ENCODE data around the gene ZBTB22.

The ZBTB22 gene

GRCh38 chr6:33315793-33316602 is 1.5 kb downstream of the ZBTB22 start:
- no peak for DNase-seq (ENCODE audit: low spot score)
- in situ Hi-C loops (cut with MboI; ENCODE audit: low pct_unique_long_range_greater_than_20kb, low sequenced_read_pairs, unreplicated experiment): no loop called here
- no peak for TF ChIP-seq CTCF (IDR thresholded peaks at IDR 0.05; ENCODE audit: extremely low read depth, insufficient read depth, missing control alignments)

DNA sequence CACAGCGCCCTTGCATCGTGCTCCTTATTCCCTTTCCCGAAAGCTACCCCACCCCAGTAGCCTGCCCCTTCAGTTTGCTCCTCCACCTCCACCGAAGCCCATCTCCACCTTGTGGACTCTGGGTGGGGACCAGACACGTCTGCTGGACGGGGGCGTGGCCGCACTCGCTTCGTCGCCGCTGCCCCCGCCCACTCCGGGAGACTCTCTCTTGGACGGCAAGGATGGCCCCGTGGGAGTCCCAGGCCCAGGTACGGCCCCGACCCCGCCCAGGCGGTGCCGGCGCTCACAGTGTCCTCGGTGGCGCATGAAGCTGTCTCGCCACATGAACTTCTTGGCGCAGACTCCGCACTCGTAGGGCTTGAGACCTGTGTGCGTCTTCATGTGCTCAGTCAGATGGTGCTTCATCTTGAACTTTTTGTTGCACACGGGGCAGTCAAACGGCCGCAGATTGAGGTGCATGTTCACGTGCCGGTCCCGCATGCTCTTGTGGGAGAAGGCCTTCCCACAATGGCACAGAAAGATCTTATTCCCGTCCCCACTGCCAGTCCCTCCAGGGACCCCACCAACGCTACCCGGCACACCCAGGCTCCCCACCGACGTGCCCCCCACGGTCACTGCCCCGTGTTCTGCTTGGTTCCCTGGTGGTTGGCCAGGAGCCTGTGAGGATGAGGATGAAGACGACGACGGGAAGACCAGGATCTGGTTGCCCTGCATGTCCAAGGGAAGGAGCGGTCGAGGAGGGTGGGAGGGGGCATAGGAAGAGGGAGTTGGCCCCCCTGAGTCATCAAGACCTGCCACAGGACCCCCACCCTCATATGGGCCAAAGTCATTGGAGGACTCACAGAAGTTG is 2.4 kb downstream of the ZBTB22 start:
- TF ChIP-seq CTCF (IDR thresholded peaks at IDR 0.05; ENCODE audit: extremely low read depth, insufficient read depth, missing control alignments): no peak
- DNase-seq (ENCODE audit: low spot score): peak; percentile 7
- in situ Hi-C loops (cut with MboI; ENCODE audit: low pct_unique_long_range_greater_than_20kb, low sequenced_read_pairs, unreplicated experiment): no loop called here

GRCh38 chr6:33314515-33314942 is 3.0 kb downstream of the ZBTB22 start:
- peak; percentile 77 for DNase-seq (ENCODE audit: low spot score)
- TF ChIP-seq CTCF (IDR thresholded peaks at IDR 0.05; ENCODE audit: extremely low read depth, insufficient read depth, missing control alignments): no peak
- in situ Hi-C loops (cut with MboI; ENCODE audit: low pct_unique_long_range_greater_than_20kb, low sequenced_read_pairs, unreplicated experiment): no loop called here

DNA sequence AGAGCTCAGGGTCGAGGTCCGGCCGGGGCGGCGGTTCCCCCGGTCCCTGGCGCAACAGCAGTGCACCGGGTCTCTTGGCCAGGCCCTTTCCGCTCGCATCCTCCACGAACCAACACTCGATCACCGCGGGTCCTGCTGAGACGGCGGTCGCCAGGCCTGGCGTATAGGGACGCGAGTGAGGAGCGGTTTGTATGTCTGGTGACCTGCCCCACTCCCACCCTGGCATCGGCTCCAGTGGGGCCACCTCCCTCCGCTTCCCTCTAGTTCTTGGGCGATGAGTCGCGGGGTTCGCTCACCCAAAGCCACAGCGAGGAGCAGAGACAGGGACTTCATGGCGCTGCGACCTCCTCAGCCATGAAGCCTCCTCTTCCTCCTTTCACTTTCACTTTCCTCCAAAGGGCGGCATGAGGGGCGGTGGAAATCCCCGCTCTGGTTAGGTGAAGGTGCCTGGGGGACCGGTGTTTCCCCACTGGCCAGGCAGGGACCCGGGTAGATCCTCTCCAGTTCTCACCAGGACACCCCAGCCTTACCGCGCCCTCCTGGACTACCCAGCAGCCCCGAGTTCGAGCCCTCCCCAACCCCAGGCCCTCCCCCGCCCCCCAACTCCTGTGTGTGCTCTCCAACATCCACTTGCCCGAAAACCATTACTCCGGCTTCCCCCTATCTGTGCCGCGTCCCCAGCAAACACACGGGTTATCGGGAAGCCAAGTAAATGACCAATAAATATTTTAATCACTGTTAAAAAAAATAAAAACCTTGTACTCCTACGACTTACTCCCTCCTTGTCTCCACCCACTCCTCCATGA is 3.6 kb downstream of the ZBTB22 start, which contains the start of gene TAPBP:
Gene TAPBP, minus strand, starts transcription at position 370 of the 806 bp plus-strand sequence. Its CDS starts 37 bp downstream, at position 333.
- peak; percentile 89 for DNase-seq (ENCODE audit: low spot score)
- in situ Hi-C loops (cut with MboI; ENCODE audit: low pct_unique_long_range_greater_than_20kb, low sequenced_read_pairs, unreplicated experiment): no loop called here

DNA sequence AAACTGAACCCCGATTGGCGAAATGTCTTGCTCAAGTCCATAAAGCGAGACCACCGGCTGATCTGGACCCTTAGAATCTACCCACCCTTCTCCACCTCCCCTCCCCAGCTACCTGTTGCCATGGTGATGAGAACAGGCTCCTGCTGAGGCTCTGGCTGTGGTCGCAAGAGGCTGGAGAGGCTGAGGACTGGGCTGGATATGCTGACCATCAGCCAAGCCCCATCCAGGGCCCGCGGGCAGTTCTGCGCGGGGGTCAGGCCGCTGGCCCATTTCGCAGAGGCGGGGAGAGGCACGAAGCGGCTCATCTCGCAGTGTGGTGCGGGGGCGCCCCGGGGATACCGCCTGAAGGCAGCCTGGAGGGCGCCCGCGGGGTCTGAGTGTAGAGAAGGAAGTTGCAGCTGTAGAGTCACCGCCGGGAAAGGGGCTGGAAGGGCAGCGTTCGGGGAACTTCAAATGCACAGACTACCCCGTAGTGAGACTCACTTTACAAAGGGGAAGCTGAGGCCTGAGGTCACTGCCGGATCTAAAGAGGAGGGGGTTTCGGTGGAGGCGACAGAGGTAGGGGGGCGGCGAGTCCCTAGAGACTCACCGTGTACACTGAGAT is 4.3 kb downstream of the ZBTB22 start:
- in situ Hi-C loops (cut with MboI; ENCODE audit: low pct_unique_long_range_greater_than_20kb, low sequenced_read_pairs, unreplicated experiment): no loop called here
- DNase-seq (ENCODE audit: low spot score): no peak
- TF ChIP-seq CTCF (IDR thresholded peaks at IDR 0.05; ENCODE audit: extremely low read depth, insufficient read depth, missing control alignments): peak; percentile 11

More for the DNA sequence above, 3.6 kb downstream of the ZBTB22 start, which contains the start of gene TAPBP:
- TF ChIP-seq CTCF (IDR thresholded peaks at IDR 0.05; ENCODE audit: extremely low read depth, insufficient read depth, missing control alignments): no peak
